Body of pancreas (tissue), 4 donors: Measurements from ENCODE around the gene BACH2.

Experiments used
- CTCF ChIP-seq, 7 experiments: fragments of 450-650 bp in 4 of 7; fragments of 200-600 bp in 3 of 7; sonication (generic) in 3 of 7; IDR thresholded peaks; one replicate each; pipeline ENCODE4 v1.5.1; 2016 to 2019; ENCODE audit warnings: antibody characterized with exemption in 7 of 7
- POLR2A ChIP-seq, 3 donors: fragments of 450-650 bp; IDR thresholded peaks; one replicate each; pipeline ENCODE4 v1.6.1; 2016; ENCODE audit warnings: antibody characterized with exemption in 3 of 3, mild to moderate bottlenecking in 2 of 3

GRCh38 chr6:90066697-90067096 lies 229.9 kb downstream of the BACH2 start:
- TF ChIP-seq POLR2A (IDR thresholded peaks at IDR 0.05) (no peak), CTCF (IDR thresholded peaks at IDR 0.05) (no peak)
